Measurements from ENCODE around the gene MRTFA.

The MRTFA gene

DNA sequence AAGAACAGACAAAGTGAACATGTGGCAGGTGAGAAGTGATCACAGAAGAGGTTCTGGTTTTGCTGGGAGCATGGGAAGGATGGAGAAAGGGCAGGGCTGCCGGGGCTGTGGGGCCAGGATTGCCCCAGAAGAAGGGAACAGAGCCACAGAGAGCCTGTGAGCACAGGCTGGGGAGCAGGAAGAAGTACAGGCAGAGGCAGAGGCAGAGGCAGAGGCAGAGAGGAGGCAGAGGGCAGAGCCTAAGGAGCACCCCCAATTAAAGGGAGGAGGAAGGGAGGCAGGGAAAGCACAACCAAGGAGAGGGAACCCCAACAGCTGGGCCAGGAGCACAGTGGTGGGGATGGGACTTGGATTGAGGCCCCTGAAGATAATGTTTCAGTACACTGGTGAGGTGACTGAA lies 214.6 kb downstream of the MRTFA start:
- TF ChIP-seq, protein P1, sequence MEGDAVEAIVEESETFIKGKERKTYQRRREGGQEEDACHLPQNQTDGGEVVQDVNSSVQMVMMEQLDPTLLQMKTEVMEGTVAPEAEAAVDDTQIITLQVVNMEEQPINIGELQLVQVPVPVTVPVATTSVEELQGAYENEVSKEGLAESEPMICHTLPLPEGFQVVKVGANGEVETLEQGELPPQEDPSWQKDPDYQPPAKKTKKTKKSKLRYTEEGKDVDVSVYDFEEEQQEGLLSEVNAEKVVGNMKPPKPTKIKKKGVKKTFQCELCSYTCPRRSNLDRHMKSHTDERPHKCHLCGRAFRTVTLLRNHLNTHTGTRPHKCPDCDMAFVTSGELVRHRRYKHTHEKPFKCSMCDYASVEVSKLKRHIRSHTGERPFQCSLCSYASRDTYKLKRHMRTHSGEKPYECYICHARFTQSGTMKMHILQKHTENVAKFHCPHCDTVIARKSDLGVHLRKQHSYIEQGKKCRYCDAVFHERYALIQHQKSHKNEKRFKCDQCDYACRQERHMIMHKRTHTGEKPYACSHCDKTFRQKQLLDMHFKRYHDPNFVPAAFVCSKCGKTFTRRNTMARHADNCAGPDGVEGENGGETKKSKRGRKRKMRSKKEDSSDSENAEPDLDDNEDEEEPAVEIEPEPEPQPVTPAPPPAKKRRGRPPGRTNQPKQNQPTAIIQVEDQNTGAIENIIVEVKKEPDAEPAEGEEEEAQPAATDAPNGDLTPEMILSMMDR (IDR thresholded peaks at IDR 0.05; ENCODE audit: low read depth, low read length, missing control alignments), result no peak
- DNase-seq (ENCODE audit: low read depth), result no peak
- H3K4me3 ChIP-seq (ENCODE audit: low read depth, low read length), result no peak overlapping the region

DNA sequence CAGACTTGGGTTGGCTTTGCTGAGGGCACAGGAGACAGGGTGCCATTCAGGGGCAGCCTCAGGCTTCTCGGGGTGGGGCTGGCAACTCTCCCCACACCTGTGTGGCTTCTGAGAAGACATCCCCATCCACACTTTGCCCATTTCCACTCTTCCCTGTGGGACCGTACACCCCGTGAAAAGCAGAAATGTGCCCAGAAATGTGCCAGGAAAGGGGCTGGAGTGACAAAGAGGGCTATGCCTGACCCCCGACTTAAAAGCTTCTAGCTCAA lies 215.5 kb downstream of the MRTFA start:
- no peak for DNase-seq (ENCODE audit: low read depth)
- TF ChIP-seq, protein P1 (IDR thresholded peaks at IDR 0.05; ENCODE audit: low read depth, low read length, missing control alignments), result no peak
- H3K4me3 ChIP-seq (ENCODE audit: low read depth, low read length), result no peak overlapping the region

DNA sequence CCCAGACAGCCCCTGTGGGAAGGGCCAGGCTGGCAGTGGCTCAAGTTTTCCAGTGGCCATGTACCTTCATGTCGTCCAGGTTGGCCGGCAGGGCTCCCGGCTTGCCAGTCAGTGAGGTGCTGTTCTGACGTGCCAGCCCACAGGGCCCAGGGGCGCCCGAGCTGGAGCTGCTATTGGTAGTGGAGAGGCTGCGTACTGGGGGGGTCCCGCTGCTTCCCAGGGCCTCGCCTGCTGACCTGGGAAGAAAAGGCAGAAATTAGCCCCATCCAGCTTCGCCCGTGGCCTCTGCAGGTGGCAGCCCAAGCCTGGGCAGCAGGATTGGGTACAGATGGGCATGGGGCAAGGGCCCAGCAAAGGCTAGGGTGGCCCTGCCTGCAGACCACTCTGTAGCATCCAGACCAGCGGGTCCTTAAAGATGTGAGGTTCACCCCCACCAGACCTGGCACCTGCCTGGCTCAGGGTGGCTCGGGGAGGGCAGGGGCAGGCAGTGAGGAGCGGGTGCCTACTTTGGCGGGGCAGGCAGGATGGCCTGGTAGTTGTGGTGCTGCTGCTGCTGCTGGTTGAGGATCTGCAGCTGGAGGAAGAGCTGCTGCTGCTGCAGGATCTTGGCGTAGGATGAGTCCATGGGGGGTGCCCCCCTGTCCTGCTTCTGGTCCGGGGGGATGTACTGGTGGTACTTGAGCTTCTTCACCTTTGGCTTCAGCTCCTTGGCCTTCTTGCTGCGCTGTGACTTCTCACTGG lies 216.0 kb downstream of the MRTFA start:
- TF ChIP-seq, protein P1 (IDR thresholded peaks at IDR 0.05; ENCODE audit: low read depth, low read length, missing control alignments), result no peak
- DNase-seq (ENCODE audit: low read depth), result no peak
- no peak overlapping the region for H3K4me3 ChIP-seq (ENCODE audit: low read depth, low read length)

DNA sequence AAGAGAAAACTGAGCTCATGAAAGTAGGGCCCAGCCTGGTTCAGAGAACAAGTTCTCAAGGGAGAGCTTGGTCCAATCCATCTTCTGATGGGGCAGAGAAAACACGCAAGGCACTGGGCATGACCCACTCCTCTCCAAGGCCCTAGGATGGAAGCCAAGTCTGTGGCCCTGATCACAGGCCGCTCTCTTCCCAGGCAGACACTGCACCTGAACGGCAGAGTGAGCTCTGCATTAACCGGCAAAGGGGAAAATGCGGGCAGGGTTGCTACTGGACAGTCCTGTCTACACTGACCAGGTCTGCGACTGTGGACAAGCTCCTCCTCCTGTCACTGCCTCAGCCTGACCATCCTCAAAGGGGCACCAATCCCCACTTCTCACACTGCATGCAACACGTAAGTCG lies 216.8 kb downstream of the MRTFA start:
- TF ChIP-seq, protein P1 (IDR thresholded peaks at IDR 0.05; ENCODE audit: low read depth, low read length, missing control alignments), result no peak
- DNase-seq (ENCODE audit: low read depth), result no peak
- no peak overlapping the region for H3K4me3 ChIP-seq (ENCODE audit: low read depth, low read length)

- DNase-seq (ENCODE audit: low read depth), result no peak
- TF ChIP-seq, protein P1 (IDR thresholded peaks at IDR 0.05; ENCODE audit: low read depth, low read length, missing control alignments), result no peak
- no peak overlapping the region for H3K4me3 ChIP-seq (ENCODE audit: low read depth, low read length)
These were observed 217.9 kb downstream of the MRTFA start for GRCh38 chr22:40418366-40419201.

DNA sequence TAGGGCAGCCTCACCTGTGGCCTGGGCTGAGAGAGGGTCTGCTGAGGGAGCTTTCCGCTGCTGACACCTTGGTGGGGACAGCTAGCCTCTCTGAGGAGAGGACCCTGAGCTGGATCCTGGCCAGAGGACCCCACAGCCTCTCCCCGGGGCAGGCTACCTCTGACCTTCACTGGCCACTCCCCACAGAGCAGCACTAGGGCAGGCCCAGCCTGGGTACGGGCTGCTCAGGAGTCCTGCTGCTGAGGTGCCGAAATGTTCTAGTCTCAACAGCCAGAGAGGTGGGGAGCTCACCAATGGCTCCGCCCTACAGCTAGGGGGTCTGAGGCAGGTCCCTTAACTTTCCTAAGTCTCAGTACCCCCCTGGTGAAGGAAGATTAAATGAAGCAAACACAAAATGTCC lies 218.6 kb downstream of the MRTFA start:
- TF ChIP-seq, protein P1 (IDR thresholded peaks at IDR 0.05; ENCODE audit: low read depth, low read length, missing control alignments), result no peak
- H3K4me3 ChIP-seq (ENCODE audit: low read depth, low read length), result no peak overlapping the region
- no peak for DNase-seq (ENCODE audit: low read depth)

Measured in GM12864 (cell line).